MM.1S (cell line): Measurements from ENCODE around the gene MYO16.

Experiments
- DNase-seq: peaks from one replicate; pipeline ENCODE4 v3.0.0-alpha.2; 2015
- H2AFZ ChIP-seq: fragments of 300-600 bp; sonication (generic); 2 replicates; pipeline ENCODE4 v1.6.0; 2016; ENCODE audit warnings: antibody characterized with exemption, low read length
- H3F3A ChIP-seq: fragments of 300-600 bp; sonication (generic); 2 replicates; pipeline ENCODE4 v1.6.1; 2016; ENCODE audit warnings: mild to moderate bottlenecking, antibody characterized with exemption, low read length, moderate library complexity, mixed read lengths; ENCODE audit not compliant: insufficient read depth
- H3K27ac ChIP-seq: fragments of 300-600 bp; sonication (generic); 2 replicates; pipeline ENCODE4 v1.5.1; 2016; ENCODE audit warnings: mild to moderate bottlenecking, low read length
- H3K27me3 ChIP-seq: fragments of 300-600 bp; sonication (generic); replicated peaks from 2 replicates; pipeline ENCODE4 v1.6.0; 2016; ENCODE audit warnings: low read length; ENCODE audit not compliant: insufficient read depth
- H3K36me3 ChIP-seq: fragments of 300-600 bp; sonication (generic); replicated peaks from 2 replicates; pipeline ENCODE4 v1.6.1; 2016; ENCODE audit warnings: mild to moderate bottlenecking, low read length, mixed read lengths; ENCODE audit not compliant: insufficient read depth
- H3K4me1 ChIP-seq: fragments of 300-600 bp; sonication (generic); 2 replicates; pipeline ENCODE4 v1.6.1; 2016; ENCODE audit warnings: low read length, mixed read lengths
- H3K4me2 ChIP-seq: fragments of 300-600 bp; sonication (generic); 2 replicates; pipeline ENCODE4 v1.6.0; 2016; ENCODE audit warnings: low read depth, low read length
- H3K4me3 ChIP-seq: fragments of 300-600 bp; sonication (generic); 2 replicates; pipeline ENCODE4 v1.5.1; 2016; ENCODE audit warnings: low read length, mixed read lengths
- H3K79me2 ChIP-seq: fragments of 300-600 bp; sonication (generic); 2 replicates; pipeline ENCODE4 v1.6.1; 2016; ENCODE audit warnings: mixed run types, low read length, mixed read lengths
- H3K9ac ChIP-seq: fragments of 300-600 bp; sonication (generic); 2 replicates; pipeline ENCODE4 v1.6.1; 2016; ENCODE audit warnings: low read length, mixed read lengths
- H3K9me2 ChIP-seq: fragments of 300-600 bp; sonication (generic); replicated peaks from 2 replicates; pipeline ENCODE4 v1.6.1; 2016; ENCODE audit warnings: mild to moderate bottlenecking, low read length, mixed read lengths; ENCODE audit not compliant: insufficient read depth
- H3K9me3 ChIP-seq: fragments of 300-600 bp; sonication (generic); replicated peaks from 2 replicates; pipeline ENCODE4 v1.6.1; 2016; ENCODE audit warnings: mild to moderate bottlenecking, low read length, mixed read lengths; ENCODE audit not compliant: insufficient read depth
- H4K20me1 ChIP-seq: fragments of 300-600 bp; sonication (generic); 2 replicates; pipeline ENCODE4 v1.6.1; 2016; ENCODE audit warnings: mild to moderate bottlenecking, low read length, moderate library complexity, mixed read lengths; ENCODE audit not compliant: insufficient read depth
- CTCF ChIP-seq: fragments of 300-600 bp; sonication (generic); IDR thresholded peaks from 2 replicates; pipeline ENCODE4 v1.5.1; 2016; ENCODE audit warnings: antibody characterized with exemption, low read length, mixed read lengths
- EZH2 ChIP-seq: fragments of 300-600 bp; sonication (generic); optimal IDR thresholded peaks from 2 replicates; pipeline ENCODE3; 2017; ENCODE audit warnings: low read depth, mild to moderate bottlenecking, antibody characterized with exemption, low read length, mixed read lengths
- EZH2phosphoT487 ChIP-seq: fragments of 300-600 bp; sonication (generic); IDR thresholded peaks from 2 replicates; pipeline ENCODE4 v1.6.1; 2018; ENCODE audit warnings: antibody characterized with exemption, low read length

Gene MYO16

GRCh38 chr13:109207622-109208021 is 578.2 kb downstream of the MYO16 start:
- peaks cover 3% of the 10 kb centered on the region for H3K4me1 ChIP-seq
- no peak for TF ChIP-seq CTCF
- no peak for TF ChIP-seq EZH2
- TF ChIP-seq EZH2phosphoT487 = no peak
- H3K9me2 ChIP-seq = no peaks in the 10 kb centered on the region
- H3F3A ChIP-seq = no peaks in the 10 kb centered on the region
- H3K27ac ChIP-seq = no peak overlapping the region
- no peak overlapping the region for H3K4me2 ChIP-seq
- H3K36me3 ChIP-seq = no peaks in the 10 kb centered on the region
- H2AFZ ChIP-seq = no peak overlapping the region
- DNase-seq = no peak
- H3K9ac ChIP-seq = no peak overlapping the region
- H3K27me3 ChIP-seq = no peaks in the 10 kb centered on the region
- H4K20me1 ChIP-seq = no peaks in the 10 kb centered on the region
- no peak overlapping the region for H3K4me3 ChIP-seq
- no peaks in the 10 kb centered on the region for H3K9me3 ChIP-seq
- H3K79me2 ChIP-seq = no peaks in the 10 kb centered on the region

DNA sequence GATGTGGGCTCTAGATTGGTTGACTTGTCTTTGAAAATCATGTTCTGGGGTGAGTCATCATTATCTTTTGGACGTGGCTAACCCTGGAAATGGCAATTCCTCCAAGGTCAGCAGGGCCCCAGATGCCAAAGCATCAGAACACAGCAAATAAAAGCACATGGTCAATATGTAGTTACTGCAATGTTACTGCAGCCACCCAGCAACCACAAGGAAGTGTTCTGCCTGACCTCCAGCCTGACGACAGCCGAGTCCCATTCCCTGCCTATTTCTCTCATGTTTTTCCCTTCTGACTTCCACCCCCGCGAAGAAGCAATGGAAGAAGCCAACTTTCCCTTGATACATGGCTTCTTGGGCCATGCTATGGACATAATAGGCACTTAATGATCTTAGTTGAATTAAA is 579.1 kb downstream of the MYO16 start:
- no peak overlapping the region for H3K27ac ChIP-seq
- TF ChIP-seq CTCF (no peak), EZH2phosphoT487 (no peak), EZH2 (no peak)
- H3K4me2 ChIP-seq = no peak overlapping the region

DNA sequence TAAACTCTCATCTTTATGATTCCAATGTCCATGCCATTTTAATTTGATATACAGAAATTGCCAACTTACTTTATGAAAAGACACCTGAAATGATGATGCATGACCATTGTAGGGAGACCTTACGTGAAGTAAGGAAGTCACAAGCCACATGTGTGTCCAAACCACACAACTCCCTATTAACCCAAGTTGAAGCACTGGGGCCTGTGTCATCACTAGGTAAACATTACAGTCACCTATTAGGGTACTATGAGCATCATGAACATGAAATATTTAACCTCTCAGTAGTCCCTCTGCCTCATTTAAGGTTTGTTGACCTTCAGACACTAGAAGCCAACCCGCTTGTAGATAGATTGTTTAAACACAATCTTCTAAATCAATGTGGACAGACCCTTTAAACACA is 580.1 kb downstream of the MYO16 start:
- Histone ChIP-seq H3F3A (no peaks in the 10 kb centered on the region), H3K4me2 (no peak overlapping the region), H3K9me3 (no peaks in the 10 kb centered on the region), H3K36me3 (no peaks in the 10 kb centered on the region), H3K27ac (no peak overlapping the region), H3K4me3 (no peak overlapping the region), H3K79me2 (no peaks in the 10 kb centered on the region), H3K27me3 (no peaks in the 10 kb centered on the region), H3K9me2 (no peaks in the 10 kb centered on the region), H3K4me1 (no peaks in the 10 kb centered on the region), H2AFZ (no peak overlapping the region), H4K20me1 (no peaks in the 10 kb centered on the region), H3K9ac (no peak overlapping the region)
- TF ChIP-seq CTCF = no peak
- TF ChIP-seq EZH2phosphoT487 = no peak
- TF ChIP-seq EZH2 = no peak
- DNase-seq = no peak

More for the DNA sequence above, 579.1 kb downstream of the MYO16 start:
- no peak overlapping the region for H3K9ac ChIP-seq
- DNase-seq = no peak
- no peaks in the 10 kb centered on the region for H3F3A ChIP-seq
- peaks cover under 1% of the 10 kb centered on the region for H3K4me1 ChIP-seq
- H3K9me2 ChIP-seq = no peaks in the 10 kb centered on the region
- no peaks in the 10 kb centered on the region for H4K20me1 ChIP-seq
- H3K36me3 ChIP-seq = no peaks in the 10 kb centered on the region
- H3K4me3 ChIP-seq = no peak overlapping the region
- H2AFZ ChIP-seq = no peak overlapping the region
- H3K27me3 ChIP-seq = no peaks in the 10 kb centered on the region
- no peaks in the 10 kb centered on the region for H3K9me3 ChIP-seq
- H3K79me2 ChIP-seq = no peaks in the 10 kb centered on the region
